Psoas muscle (tissue), 8 donors: ENCODE data around the gene SPINK9. TPM values are rescaled to one million over a fixed set of nuclear protein-coding genes. Genes with fewer than 3 reads are reported as not detected.

Experiments
- ATAC-seq, 4 donors: fragments of 200-7000 bp; cut with Tn5 transposase; one replicate each; pipeline ENCODE4 v1.9.1; 2020; ENCODE audit warnings: moderate library complexity in 3 of 4, mild to moderate bottlenecking in 2 of 4
- DNase-seq, 2 donors: peaks; one replicate each; pipeline ENCODE4 v3.0.0-alpha.2; 2020
- H3K27ac ChIP-seq: fragments of 200-600 bp; one replicate; pipeline ENCODE4 v1.8.0; 2022
- H3K27me3 ChIP-seq, 3 donors: fragments of 200-600 bp in 1 of 3; one replicate each; pipeline versions ENCODE4 v1.6.1 to v1.8.0; 2013 to 2022; ENCODE audit warnings: low read length in 2 of 3, mild to moderate bottlenecking in 2 of 3, moderate library complexity in 1 of 3; ENCODE audit not compliant: insufficient read depth in 3 of 3
- H3K36me3 ChIP-seq, 2 donors: fragments of 200-600 bp in 1 of 2; one replicate each; pipeline versions ENCODE4 v1.6.1 to v1.8.0; 2013 to 2022; ENCODE audit warnings: low read depth in 1 of 2, mild to moderate bottlenecking in 1 of 2, moderate library complexity in 1 of 2; ENCODE audit not compliant: insufficient read depth in 1 of 2
- H3K4me1 ChIP-seq: fragments of 200-600 bp; one replicate; pipeline ENCODE4 v1.8.0; 2022
- H3K4me3 ChIP-seq: fragments of 200-600 bp; one replicate; pipeline ENCODE4 v1.8.0; 2022; ENCODE audit warnings: mild to moderate bottlenecking
- H3K9me3 ChIP-seq: fragments of 200-600 bp; one replicate; pipeline ENCODE4 v1.8.0; 2022
- WGBS, 3 donors: extraction: QIAGEN DNeasy Blood & Tissue Kit; methylation state at CpG; one replicate each; pipeline versions ENCODE4 v1.1.6 to v1.1.7; 2013; 5-methylcytosine and 5-hydroxymethylcytosine counted together
- intact Hi-C, 2 donors: fragments of 100-400 bp; cut with DNase I; formaldehyde crosslinking; loops; one replicate each; pipeline versions ENCODE4 v1.11.0 to v1.14.2; 2022
- polyA plus RNA-seq, 3 donors: library from polyadenylated mRNA; stranded (reverse); fragments of 200-250 nt; gene quantifications; one replicate each; pipeline ENCODE4 v1.2.3, GENCODE V29; 2013
- total RNA-seq, 4 donors: library from RNA; stranded (reverse); fragmentation: NEBNext Ultra II Directional in 2 of 4; extraction: Animal tissue kit (Norgen Biotek cat#: 25700) in 2 of 4; gene quantifications; one replicate each; pipeline versions ENCODE4 v1.2.1 to v1.2.4, GENCODE V29; 2021 to 2023
- TF ChIP-seq, protein P1 (sequence below): fragments of 200-600 bp; IDR thresholded peaks from one replicate; pipeline ENCODE4 v1.8.0; 2022; ENCODE audit warnings: antibody characterized with exemption
- donor health status: healthy with polysubstance abuse.
- donor health status: DM: no; HTN: no; CAD: no; lungs with moderate emphysema.
- donor health status: Bipolar disorder and iron deficiency.
- donor health status: healthy.
- donor health status: DM: yes; HTN: yes; CAD: no.
- donor health status: DM: no; HTN: no; CAD: no.
- donor health status: DM: no; HTN: no; CAD: no.
- donor health status: DM: yes; HTN: yes; CAD: no.

The SPINK9 gene
- total and polyA plus RNA-seq, 7 donors: not detected

DNA sequence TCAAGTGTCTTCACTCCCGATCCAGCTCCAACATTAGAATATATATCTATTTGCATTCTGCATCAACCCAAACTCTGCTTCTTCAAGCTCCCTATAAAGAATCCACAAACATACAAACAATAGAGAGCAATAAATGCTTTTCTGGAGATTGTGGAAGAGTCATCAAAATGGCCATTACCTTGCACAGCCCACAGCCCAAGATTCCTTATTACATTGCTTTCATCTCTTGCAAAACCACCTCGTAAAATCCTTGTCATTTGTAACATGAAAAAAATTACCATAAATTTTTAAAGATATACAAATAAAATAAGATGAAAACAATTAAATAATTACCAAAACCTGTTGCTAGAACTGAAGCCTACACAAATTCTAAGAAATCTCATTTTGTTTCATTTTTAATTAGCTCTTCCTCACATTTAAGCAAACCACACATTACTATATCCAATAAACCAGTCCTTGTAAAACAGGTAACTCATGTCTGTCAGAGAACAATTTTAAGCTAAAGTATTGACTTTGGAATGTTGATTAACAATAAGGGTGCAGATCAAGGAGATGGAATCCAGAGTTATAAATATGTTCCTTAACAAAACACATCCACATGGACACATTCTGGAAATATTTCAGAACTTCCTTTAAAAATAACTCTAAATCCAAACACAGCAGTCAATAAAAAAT lies 7.1 kb downstream of the SPINK9 start:
- DNase-seq (no peak), ATAC-seq (no peak)
- Histone ChIP-seq H3K9me3 (no peaks in the 10 kb centered on the region), H3K27me3 (no peaks in the 10 kb centered on the region), H3K36me3 (no peaks in the 10 kb centered on the region), H3K4me3 (no peak overlapping the region), H3K27ac (no peak overlapping the region), H3K4me1 (no peaks in the 10 kb centered on the region)
- TF ChIP-seq, protein P1, sequence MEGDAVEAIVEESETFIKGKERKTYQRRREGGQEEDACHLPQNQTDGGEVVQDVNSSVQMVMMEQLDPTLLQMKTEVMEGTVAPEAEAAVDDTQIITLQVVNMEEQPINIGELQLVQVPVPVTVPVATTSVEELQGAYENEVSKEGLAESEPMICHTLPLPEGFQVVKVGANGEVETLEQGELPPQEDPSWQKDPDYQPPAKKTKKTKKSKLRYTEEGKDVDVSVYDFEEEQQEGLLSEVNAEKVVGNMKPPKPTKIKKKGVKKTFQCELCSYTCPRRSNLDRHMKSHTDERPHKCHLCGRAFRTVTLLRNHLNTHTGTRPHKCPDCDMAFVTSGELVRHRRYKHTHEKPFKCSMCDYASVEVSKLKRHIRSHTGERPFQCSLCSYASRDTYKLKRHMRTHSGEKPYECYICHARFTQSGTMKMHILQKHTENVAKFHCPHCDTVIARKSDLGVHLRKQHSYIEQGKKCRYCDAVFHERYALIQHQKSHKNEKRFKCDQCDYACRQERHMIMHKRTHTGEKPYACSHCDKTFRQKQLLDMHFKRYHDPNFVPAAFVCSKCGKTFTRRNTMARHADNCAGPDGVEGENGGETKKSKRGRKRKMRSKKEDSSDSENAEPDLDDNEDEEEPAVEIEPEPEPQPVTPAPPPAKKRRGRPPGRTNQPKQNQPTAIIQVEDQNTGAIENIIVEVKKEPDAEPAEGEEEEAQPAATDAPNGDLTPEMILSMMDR: no peak
- WGBS, 3 donors: 90 to 93% (median 92%) methylated on average over 2 of the region's 2 CpGs
- intact Hi-C loops: no loop called here

DNA sequence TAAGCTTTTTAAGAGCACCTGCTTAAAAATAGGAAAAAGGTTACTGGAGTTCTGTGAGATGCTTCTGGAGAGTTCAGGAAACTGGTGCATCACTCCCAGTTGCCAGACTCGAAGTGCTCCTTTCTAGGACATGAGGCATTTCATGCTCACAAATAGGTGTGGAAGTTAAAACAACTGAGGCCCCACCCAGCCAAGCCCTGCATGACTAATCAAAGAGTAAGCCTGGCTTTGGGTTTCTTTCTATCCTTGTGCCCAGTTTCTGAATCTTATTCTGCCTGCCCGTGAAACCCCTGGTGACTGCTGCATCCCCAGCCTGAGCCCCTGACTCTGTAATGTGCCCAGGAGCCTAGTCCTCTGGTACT lies 7.7 kb downstream of the SPINK9 start:
- TF ChIP-seq, protein P1: no peak
- DNase-seq: no peak
- intact Hi-C loops: no loop called here
- Histone ChIP-seq H3K9me3 (no peaks in the 10 kb centered on the region), H3K27me3 (no peaks in the 10 kb centered on the region), H3K27ac (no peak overlapping the region), H3K4me1 (no peaks in the 10 kb centered on the region), H3K4me3 (no peak overlapping the region), H3K36me3 (no peaks in the 10 kb centered on the region)
- WGBS, 3 donors: 41 to 52% (median 51%) methylated on average over 2 of the region's 2 CpGs
- no peak for ATAC-seq

DNA sequence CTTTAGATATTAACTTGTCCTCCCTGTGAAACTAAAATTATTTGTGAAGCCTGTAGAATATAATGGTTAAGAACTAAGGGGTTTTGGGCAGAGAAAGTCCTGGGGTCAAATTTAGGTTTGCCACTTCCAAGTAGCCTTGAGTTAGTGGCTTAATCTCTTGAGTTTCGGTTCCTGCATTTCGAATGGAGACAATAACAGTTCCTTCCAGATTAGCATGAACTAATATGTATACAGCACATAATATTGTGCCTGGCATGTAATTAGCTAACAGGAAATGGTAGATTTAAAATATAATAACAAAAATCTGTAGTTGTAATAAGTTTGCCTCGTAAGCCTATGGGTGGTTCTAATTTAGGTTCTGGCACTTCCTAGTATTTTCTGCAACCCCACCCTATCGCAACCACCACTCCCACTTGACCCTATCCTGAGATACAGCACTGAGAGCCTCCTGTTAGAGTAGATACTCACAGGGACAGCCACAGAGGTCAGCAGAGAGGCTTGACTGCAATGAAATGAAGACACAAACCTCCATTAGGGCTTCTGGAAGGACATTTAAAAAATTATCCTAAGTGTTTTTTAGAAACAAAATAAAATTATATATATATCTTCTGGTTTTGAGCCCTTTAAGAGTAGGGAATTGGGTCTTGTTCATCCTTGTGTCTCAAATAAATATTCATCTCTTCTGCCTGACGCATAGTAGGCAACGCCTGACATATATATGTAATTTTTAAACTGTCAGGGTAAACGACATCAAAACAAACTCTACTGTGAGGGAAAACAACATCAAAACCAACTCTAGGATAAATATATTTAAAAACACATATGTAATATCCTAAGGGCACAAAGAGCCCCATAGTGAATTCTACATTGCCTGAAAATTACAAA lies 8.5 kb downstream of the SPINK9 start:
- no peaks in the 10 kb centered on the region for H3K4me1 ChIP-seq
- intact Hi-C loops: no loop called here
- H3K4me3 ChIP-seq: no peak overlapping the region
- H3K27ac ChIP-seq: no peak overlapping the region
- TF ChIP-seq, protein P1: no peak
- no peak for ATAC-seq
- no peaks in the 10 kb centered on the region for H3K36me3 ChIP-seq
- no peak for DNase-seq
- no peaks in the 10 kb centered on the region for H3K27me3 ChIP-seq
- H3K9me3 ChIP-seq: no peaks in the 10 kb centered on the region
- WGBS, 3 donors: 75 to 88% (median 85%) methylated on average over 7 of the region's 7 CpGs

DNA sequence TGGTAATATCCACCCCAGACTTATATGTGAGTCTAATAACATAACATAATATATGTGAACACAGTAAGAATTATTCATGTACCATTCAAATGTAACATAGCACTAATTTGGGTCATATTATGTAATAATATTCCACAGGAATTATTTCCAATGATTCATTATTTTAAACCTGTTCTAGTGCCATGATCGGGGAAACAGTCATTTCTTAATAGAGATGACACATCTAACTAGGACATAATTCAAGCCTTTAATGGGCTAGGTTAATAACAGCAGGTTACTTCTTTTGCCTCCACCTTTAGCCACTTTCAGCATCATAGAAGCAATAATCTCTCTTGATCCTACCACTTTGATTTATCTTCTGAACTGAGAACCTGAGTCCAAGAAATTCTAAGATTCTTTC lies 12.3 kb downstream of the SPINK9 start:
- TF ChIP-seq, protein P1: no peak
- Histone ChIP-seq H3K4me1 (no peaks in the 10 kb centered on the region), H3K36me3 (peaks cover 0 to 5% of the 10 kb centered on the region in 2 donors), H3K4me3 (no peak overlapping the region), H3K27ac (no peak overlapping the region), H3K9me3 (no peaks in the 10 kb centered on the region), H3K27me3 (no peaks in the 10 kb centered on the region)
- DNase-seq (no peak), ATAC-seq (no peak)
- intact Hi-C loops: no loop called here
- 84 to 94% (median 86%) methylated on average over 1 of the region's 1 CpG for WGBS, 3 donors
